ENCODE measurements around the gene CLTB.
"Not testable (repeated sequence)": the region's sequence is repeated elsewhere in the genome, so short reads cannot be mapped to it uniquely, and the experiment has no call there.

Gene CLTB

DNA sequence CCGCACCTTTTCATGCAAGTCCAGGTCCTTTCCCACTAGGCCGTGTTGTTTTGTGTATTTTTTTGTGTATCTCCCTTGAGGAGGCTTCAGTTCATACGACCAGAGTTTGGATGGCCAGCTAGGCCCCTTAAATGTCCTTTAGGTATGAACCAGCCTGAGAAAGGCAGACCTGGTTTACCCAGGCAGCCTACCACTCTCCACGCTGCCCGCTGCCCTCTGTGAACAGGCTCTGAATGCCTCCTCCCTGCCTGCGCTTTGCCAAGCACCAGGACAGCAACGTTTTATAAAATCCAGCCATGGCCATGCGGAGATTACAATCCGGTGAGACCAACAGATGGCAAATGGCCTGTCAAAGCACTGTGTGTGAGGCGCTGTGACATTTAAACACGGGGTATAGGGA, 626 bp upstream of the CLTB start:
- Histone ChIP-seq H3K4me1 (ENCODE audit: insufficient read depth, low read length) (no peaks in the 10 kb centered on the region; the same call in 1 of the 2 replicates), H3K9me3 (ENCODE audit: control insufficient read depth, insufficient read depth, low read length) (no peaks in the 10 kb centered on the region), H3K36me3 (ENCODE audit: insufficient read depth, low read length) (no peaks in the 10 kb centered on the region), H3K9ac (ENCODE audit: low read depth, low read length) (peak overlapping the region; percentile 3; the same call in 1 of the 2 replicates)

- Histone ChIP-seq H3K4me1 (ENCODE audit: insufficient read depth, low read length) (no peaks in the 10 kb centered on the region; the same call in 1 of the 2 replicates), H3K36me3 (ENCODE audit: insufficient read depth, low read length) (no peaks in the 10 kb centered on the region), H3K9ac (ENCODE audit: low read depth, low read length) (peak overlapping the region; percentile 83)
Observed at GRCh38 chr5:176415240-176415951, 943 bp downstream of the CLTB start.

GRCh38 chr5:176414704-176415103, 1.6 kb downstream of the CLTB start:
- H3K36me3 ChIP-seq (ENCODE audit: insufficient read depth, low read length), result no peaks in the 10 kb centered on the region
- no peaks in the 10 kb centered on the region; the same call in 1 of the 2 replicates for H3K4me1 ChIP-seq (ENCODE audit: insufficient read depth, low read length)
- no peak overlapping the region for H3K9ac ChIP-seq (ENCODE audit: low read depth, low read length)
- no peaks in the 10 kb centered on the region for H3K9me3 ChIP-seq (ENCODE audit: control insufficient read depth, insufficient read depth, low read length)

More at GRCh38 chr5:176415240-176415951, 943 bp downstream of the CLTB start:
- H3K9me3 ChIP-seq (ENCODE audit: control insufficient read depth, insufficient read depth, low read length), result no peaks in the 10 kb centered on the region

- no peaks in the 10 kb centered on the region; the same call in 1 of the 2 replicates for H3K4me1 ChIP-seq (ENCODE audit: insufficient read depth, low read length)
- no peak overlapping the region for H3K9ac ChIP-seq (ENCODE audit: low read depth, low read length)
- H3K9me3 ChIP-seq (ENCODE audit: control insufficient read depth, insufficient read depth, low read length), result no peaks in the 10 kb centered on the region
- no peaks in the 10 kb centered on the region for H3K36me3 ChIP-seq (ENCODE audit: insufficient read depth, low read length)
Observed at GRCh38 chr5:176413709-176414191, 2.6 kb downstream of the CLTB start.

DNA sequence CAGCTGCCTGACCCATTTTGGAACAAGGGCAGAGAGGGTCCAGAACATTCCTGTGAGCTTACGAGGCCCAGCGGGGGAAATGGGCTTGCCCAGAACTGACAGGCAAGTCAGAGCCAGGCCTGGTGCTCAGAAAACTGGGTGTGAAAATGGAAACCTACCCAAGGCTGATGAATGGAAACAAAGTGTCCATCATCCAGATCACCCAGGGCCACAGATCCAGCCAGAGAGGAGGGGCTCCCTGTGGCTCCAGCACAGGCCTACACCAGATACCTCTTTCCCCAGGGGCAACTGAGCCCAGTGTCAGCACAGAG, 3.1 kb downstream of the CLTB start:
- Histone ChIP-seq H3K9ac (ENCODE audit: low read depth, low read length) (no peak overlapping the region), H3K9me3 (ENCODE audit: control insufficient read depth, insufficient read depth, low read length) (no peaks in the 10 kb centered on the region), H3K4me1 (ENCODE audit: insufficient read depth, low read length) (no peaks in the 10 kb centered on the region; the same call in 1 of the 2 replicates), H3K36me3 (ENCODE audit: insufficient read depth, low read length) (no peaks in the 10 kb centered on the region)

- Histone ChIP-seq H3K9ac (ENCODE audit: low read depth, low read length) (no peak overlapping the region), H3K9me3 (ENCODE audit: control insufficient read depth, insufficient read depth, low read length) (no peaks in the 10 kb centered on the region), H3K36me3 (ENCODE audit: insufficient read depth, low read length) (peaks cover 2% of the 10 kb centered on the region; the same call in 1 of the 2 replicates), H3K4me1 (ENCODE audit: insufficient read depth, low read length) (no peaks in the 10 kb centered on the region; the same call in 1 of the 2 replicates)
Observed at GRCh38 chr5:176412517-176413254, 3.7 kb downstream of the CLTB start.

- Histone ChIP-seq H3K9ac (ENCODE audit: low read depth, low read length) (no peak overlapping the region), H3K36me3 (ENCODE audit: insufficient read depth, low read length) (peaks cover 3% of the 10 kb centered on the region; the same call in 1 of the 2 replicates), H3K4me1 (ENCODE audit: insufficient read depth, low read length) (no peaks in the 10 kb centered on the region; the same call in 1 of the 2 replicates), H3K9me3 (ENCODE audit: control insufficient read depth, insufficient read depth, low read length) (no peaks in the 10 kb centered on the region)
Observed at GRCh38 chr5:176410486-176411180, 5.7 kb downstream of the CLTB start.

GRCh38 chr5:176409765-176410164, 6.6 kb downstream of the CLTB start:
- peaks cover 3% of the 10 kb centered on the region; the same call in 1 of the 2 replicates for H3K36me3 ChIP-seq (ENCODE audit: insufficient read depth, low read length)
- no peak overlapping the region for H3K9ac ChIP-seq (ENCODE audit: low read depth, low read length)

GRCh38 chr5:176408590-176408989, 7.7 kb downstream of the CLTB start:
- Histone ChIP-seq H3K9ac (ENCODE audit: low read depth, low read length) (no peak overlapping the region), H3K9me3 (ENCODE audit: control insufficient read depth, insufficient read depth, low read length) (no peaks in the 10 kb centered on the region), H3K36me3 (ENCODE audit: insufficient read depth, low read length) (peaks cover 3% of the 10 kb centered on the region; the same call in 1 of the 2 replicates), H3K4me1 (ENCODE audit: insufficient read depth, low read length) (no peaks in the 10 kb centered on the region; the same call in 1 of the 2 replicates)

More at GRCh38 chr5:176409765-176410164, 6.6 kb downstream of the CLTB start:
- Histone ChIP-seq H3K9me3 (ENCODE audit: control insufficient read depth, insufficient read depth, low read length) (no peaks in the 10 kb centered on the region), H3K4me1 (ENCODE audit: insufficient read depth, low read length) (no peaks in the 10 kb centered on the region; the same call in 1 of the 2 replicates)

GRCh38 chr5:176408252-176408573, 8.1 kb downstream of the CLTB start:
- not testable (repeated sequence) for H3K4me1 ChIP-seq (ENCODE audit: insufficient read depth, low read length); H3K9me3 ChIP-seq (ENCODE audit: control insufficient read depth, insufficient read depth, low read length); H3K9ac ChIP-seq (ENCODE audit: low read depth, low read length); H3K36me3 ChIP-seq (ENCODE audit: insufficient read depth, low read length)

- Histone ChIP-seq H3K9me3 (ENCODE audit: control insufficient read depth, insufficient read depth, low read length) (no peaks in the 10 kb centered on the region), H3K4me1 (ENCODE audit: insufficient read depth, low read length) (no peaks in the 10 kb centered on the region), H3K9ac (ENCODE audit: low read depth, low read length) (no peak overlapping the region), H3K36me3 (ENCODE audit: insufficient read depth, low read length) (peaks cover 3% of the 10 kb centered on the region; the same call in 1 of the 2 replicates)
Observed at GRCh38 chr5:176407456-176408251, 8.7 kb downstream of the CLTB start.

GRCh38 chr5:176406436-176407052, 9.8 kb downstream of the CLTB start:
- H3K9me3 ChIP-seq (ENCODE audit: control insufficient read depth, insufficient read depth, low read length), result no peaks in the 10 kb centered on the region
- no peaks in the 10 kb centered on the region for H3K4me1 ChIP-seq (ENCODE audit: insufficient read depth, low read length)
- no peak overlapping the region for H3K9ac ChIP-seq (ENCODE audit: low read depth, low read length)
- H3K36me3 ChIP-seq (ENCODE audit: insufficient read depth, low read length), result peaks cover 3% of the 10 kb centered on the region; the same call in 1 of the 2 replicates

- peaks cover 3% of the 10 kb centered on the region; the same call in 1 of the 2 replicates for H3K36me3 ChIP-seq (ENCODE audit: insufficient read depth, low read length)
- H3K9me3 ChIP-seq (ENCODE audit: control insufficient read depth, insufficient read depth, low read length), result no peaks in the 10 kb centered on the region
Observed at GRCh38 chr5:176405656-176406435, 10.5 kb downstream of the CLTB start.

More at GRCh38 chr5:176405656-176406435, 10.5 kb downstream of the CLTB start:
- Histone ChIP-seq H3K9ac (ENCODE audit: low read depth, low read length) (no peak overlapping the region), H3K4me1 (ENCODE audit: insufficient read depth, low read length) (no peaks in the 10 kb centered on the region)

Measured in ES-I3 (cell line).